ENCODE results near the gene BPHL.

The BPHL gene

GRCh38 chr6:3200682-3201081 is 82.2 kb downstream of the BPHL start:
- TF ChIP-seq CTCF (IDR thresholded peaks at IDR 0.05; ENCODE audit: insufficient read depth, low read depth, low read length, missing control alignments): no peak
- no peak overlapping the region for H3K4me3 ChIP-seq (ENCODE audit: low read depth, low read length)
- no peak for DNase-seq (ENCODE audit: low read depth)

- no peak for TF ChIP-seq CTCF (IDR thresholded peaks at IDR 0.05; ENCODE audit: insufficient read depth, low read depth, low read length, missing control alignments)
- no peak for DNase-seq (ENCODE audit: low read depth)
Observed at GRCh38 chr6:3201388-3201787, 82.9 kb downstream of the BPHL start.

More at GRCh38 chr6:3201388-3201787, 82.9 kb downstream of the BPHL start:
- no peak overlapping the region for H3K4me3 ChIP-seq (ENCODE audit: low read depth, low read length)
